Coronary artery (tissue), 2 donors: ENCODE measurements around the gene PRADC1.
A peak's percentile ranks its signal among the peaks of the same experiment; 100 is the strongest.

Experiments used
- DNase-seq: peaks from one replicate; pipeline ENCODE4 v3.0.0-alpha.2; 2017; ENCODE audit warnings: low spot score
- H3K27ac ChIP-seq, 2 donors: fragments of 200-600 bp; sonication (generic); one replicate each; pipeline ENCODE4 v1.5.1; 2016 to 2019
- H3K4me3 ChIP-seq: fragments of 200-600 bp; sonication (generic); 2 replicates; pipeline ENCODE4 v1.5.1; 2016; ENCODE audit warnings: mild to moderate bottlenecking, moderate library complexity
- CTCF ChIP-seq: fragments of 200-600 bp; sonication (generic); IDR thresholded peaks from one replicate; pipeline ENCODE4 v1.5.1; 2019; ENCODE audit warnings: antibody characterized with exemption

Gene PRADC1

GRCh38 chr2:73223821-73224220 lies 9.2 kb downstream of the PRADC1 start:
- Histone ChIP-seq H3K27ac (no peak overlapping the region), H3K4me3 (no peak overlapping the region)
- no peak for DNase-seq
- TF ChIP-seq CTCF, result no peak

- DNase-seq, result no peak
- H3K27ac ChIP-seq, result no peak overlapping the region
- TF ChIP-seq CTCF, result no peak
- no peak overlapping the region for H3K4me3 ChIP-seq
Observed at GRCh38 chr2:73218298-73218697, 14.7 kb downstream of the PRADC1 start.

GRCh38 chr2:73217826-73218225 lies 15.2 kb downstream of the PRADC1 start:
- no peak for TF ChIP-seq CTCF
- H3K4me3 ChIP-seq, result no peak overlapping the region
- no peak overlapping the region for H3K27ac ChIP-seq
- no peak for DNase-seq

- DNase-seq, result no peak
- no peak overlapping the region for H3K27ac ChIP-seq
- H3K4me3 ChIP-seq, result no peak overlapping the region
- TF ChIP-seq CTCF, result no peak
Observed at GRCh38 chr2:73217160-73217559, 15.9 kb downstream of the PRADC1 start.

- DNase-seq, result no peak
- no peak for TF ChIP-seq CTCF
- peak overlapping the region; percentile 92 for H3K4me3 ChIP-seq
- H3K27ac ChIP-seq, result no peak overlapping the region
Observed at GRCh38 chr2:73215254-73215653, 17.8 kb downstream of the PRADC1 start.

- H3K4me3 ChIP-seq, result peak within 1 kb of the TSS; percentile 92
- TF ChIP-seq CTCF, result no peak
- H3K27ac ChIP-seq, result peak within 1 kb of the TSS; percentile 47 to 85
- DNase-seq, result peak; percentile 89
Observed at GRCh38 chr2:73214120-73215035, 18.7 kb downstream of the PRADC1 start, which contains the start of gene SMYD5. TSS of gene SMYD5 (plus strand) at chr2:73214245. CDS start at chr2:73214267, 22 bp downstream.
